GM10847 (cell line): ENCODE data around the gene GGCX.

ENCODE experiments used
- POLR2A ChIP-seq: IDR thresholded peaks from 2 replicates; pipeline ENCODE4 v1.6.1; 2011; ENCODE audit not compliant: insufficient read length; ENCODE audit errors: extremely low read depth

Gene GGCX

GRCh38 chr2:85554980-85555612 is 6.2 kb downstream of the GGCX start:
- no peak for TF ChIP-seq POLR2A

- no peak for TF ChIP-seq POLR2A
Measured at GRCh38 chr2:85553184-85553583, 8.1 kb downstream of the GGCX start.

- TF ChIP-seq POLR2A, result no peak
Measured at GRCh38 chr2:85551698-85552678, 9.3 kb downstream of the GGCX start.

GRCh38 chr2:85550486-85550885 is 10.8 kb downstream of the GGCX start:
- TF ChIP-seq POLR2A, result no peak

GRCh38 chr2:85549826-85550225 is 11.5 kb downstream of the GGCX start:
- TF ChIP-seq POLR2A, result no peak

GRCh38 chr2:85549095-85549494 is 12.2 kb downstream of the GGCX start:
- TF ChIP-seq POLR2A, result no peak

GRCh38 chr2:85548608-85548900 is 12.7 kb downstream of the GGCX start:
- TF ChIP-seq POLR2A, result no peak

- no peak for TF ChIP-seq POLR2A
Measured at GRCh38 chr2:85547859-85548607, 13.3 kb downstream of the GGCX start.

- no peak for TF ChIP-seq POLR2A
Measured at GRCh38 chr2:85547089-85547858, 14.0 kb downstream of the GGCX start.

GRCh38 chr2:85545780-85546240 is 15.5 kb downstream of the GGCX start:
- TF ChIP-seq POLR2A, result no peak

- TF ChIP-seq POLR2A, result no peak
Measured at GRCh38 chr2:85542777-85543176, 18.5 kb downstream of the GGCX start.

GRCh38 chr2:85541753-85542457 is 19.4 kb downstream of the GGCX start:
- TF ChIP-seq POLR2A, result no peak

- TF ChIP-seq POLR2A, result no peak
Measured at GRCh38 chr2:85541262-85541661, 20.0 kb downstream of the GGCX start.

GRCh38 chr2:85540133-85540648 is 21.1 kb downstream of the GGCX start:
- TF ChIP-seq POLR2A, result no peak
